ENCODE measurements around the gene CNTNAP2. TPM values are rescaled to one million over a fixed set of nuclear protein-coding genes. Genes with fewer than 3 reads are reported as not detected.

CNTNAP2 gene
- polyA plus RNA-seq, 2 donors, result 0.41 to 0.48 TPM

- H3K4me3 ChIP-seq (ENCODE audit: low read depth in 1 of 2, low read length in 2 of 2), result no peak overlapping the region
- H3K36me3 ChIP-seq (ENCODE audit: control insufficient read depth in 2 of 2, insufficient read depth in 2 of 2, low read length in 1 of 2), result no peaks in the 10 kb centered on the region
- H3K27me3 ChIP-seq (ENCODE audit: control insufficient read depth in 1 of 2, insufficient read depth in 2 of 2, low read length in 2 of 2), result no peaks in the 10 kb centered on the region
- no peak overlapping the region for H3K27ac ChIP-seq (ENCODE audit: low read depth in 2 of 2, low read length in 1 of 2)
- 43 to 55% methylated on average over 1 of the region's 1 CpG for WGBS, 2 donors
- no peaks in the 10 kb centered on the region for H3K4me1 ChIP-seq (ENCODE audit: control insufficient read depth in 2 of 2, insufficient read depth in 2 of 2, low read length in 1 of 2)
- H3K9me3 ChIP-seq (ENCODE audit: control insufficient read depth in 2 of 2, insufficient read depth in 1 of 2, low read depth in 1 of 2, low read length in 1 of 2), result no peaks in the 10 kb centered on the region
Observed at GRCh38 chr7:146722986-146723385, 606.4 kb downstream of the CNTNAP2 start.

- Histone ChIP-seq H3K9me3 (ENCODE audit: control insufficient read depth in 2 of 2, insufficient read depth in 1 of 2, low read depth in 1 of 2, low read length in 1 of 2) (no peaks in the 10 kb centered on the region), H3K36me3 (ENCODE audit: control insufficient read depth in 2 of 2, insufficient read depth in 2 of 2, low read length in 1 of 2) (no peaks in the 10 kb centered on the region), H3K4me3 (ENCODE audit: low read depth in 1 of 2, low read length in 2 of 2) (no peak overlapping the region), H3K27ac (ENCODE audit: low read depth in 2 of 2, low read length in 1 of 2) (no peak overlapping the region), H3K27me3 (ENCODE audit: control insufficient read depth in 1 of 2, insufficient read depth in 2 of 2, low read length in 2 of 2) (no peaks in the 10 kb centered on the region), H3K4me1 (ENCODE audit: control insufficient read depth in 2 of 2, insufficient read depth in 2 of 2, low read length in 1 of 2) (no peaks in the 10 kb centered on the region)
- 63 to 77% methylated on average over 3 of the region's 3 CpGs for WGBS, 2 donors
Observed at GRCh38 chr7:146725520-146725919, 608.9 kb downstream of the CNTNAP2 start.

GRCh38 chr7:146728141-146728540 lies 611.5 kb downstream of the CNTNAP2 start:
- Histone ChIP-seq H3K27ac (ENCODE audit: low read depth in 2 of 2, low read length in 1 of 2) (no peak overlapping the region), H3K4me3 (ENCODE audit: low read depth in 1 of 2, low read length in 2 of 2) (no peak overlapping the region), H3K27me3 (ENCODE audit: control insufficient read depth in 1 of 2, insufficient read depth in 2 of 2, low read length in 2 of 2) (no peaks in the 10 kb centered on the region), H3K4me1 (ENCODE audit: control insufficient read depth in 2 of 2, insufficient read depth in 2 of 2, low read length in 1 of 2) (no peaks in the 10 kb centered on the region), H3K36me3 (ENCODE audit: control insufficient read depth in 2 of 2, insufficient read depth in 2 of 2, low read length in 1 of 2) (no peaks in the 10 kb centered on the region), H3K9me3 (ENCODE audit: control insufficient read depth in 2 of 2, insufficient read depth in 1 of 2, low read depth in 1 of 2, low read length in 1 of 2) (peaks cover 0 to 2% of the 10 kb centered on the region in 2 donors)
- WGBS, 2 donors, result 91 to 94% methylated on average over 5 of the region's 5 CpGs

- 38 to 49% methylated on average over 4 of the region's 4 CpGs for WGBS, 2 donors
- H3K36me3 ChIP-seq (ENCODE audit: control insufficient read depth in 2 of 2, insufficient read depth in 2 of 2, low read length in 1 of 2), result no peaks in the 10 kb centered on the region
- H3K4me3 ChIP-seq (ENCODE audit: low read depth in 1 of 2, low read length in 2 of 2), result no peak overlapping the region
- peaks cover 0 to 2% of the 10 kb centered on the region in 2 donors for H3K9me3 ChIP-seq (ENCODE audit: control insufficient read depth in 2 of 2, insufficient read depth in 1 of 2, low read depth in 1 of 2, low read length in 1 of 2)
- H3K27me3 ChIP-seq (ENCODE audit: control insufficient read depth in 1 of 2, insufficient read depth in 2 of 2, low read length in 2 of 2), result no peaks in the 10 kb centered on the region
- no peaks in the 10 kb centered on the region for H3K4me1 ChIP-seq (ENCODE audit: control insufficient read depth in 2 of 2, insufficient read depth in 2 of 2, low read length in 1 of 2)
- no peak overlapping the region for H3K27ac ChIP-seq (ENCODE audit: low read depth in 2 of 2, low read length in 1 of 2)
Observed at GRCh38 chr7:146728611-146729010, 612.0 kb downstream of the CNTNAP2 start.

- Histone ChIP-seq H3K9me3 (ENCODE audit: control insufficient read depth in 2 of 2, insufficient read depth in 1 of 2, low read depth in 1 of 2, low read length in 1 of 2) (peaks cover 0 to 2% of the 10 kb centered on the region in 2 donors), H3K27me3 (ENCODE audit: control insufficient read depth in 1 of 2, insufficient read depth in 2 of 2, low read length in 2 of 2) (no peaks in the 10 kb centered on the region), H3K27ac (ENCODE audit: low read depth in 2 of 2, low read length in 1 of 2) (no peak overlapping the region), H3K4me1 (ENCODE audit: control insufficient read depth in 2 of 2, insufficient read depth in 2 of 2, low read length in 1 of 2) (no peaks in the 10 kb centered on the region), H3K4me3 (ENCODE audit: low read depth in 1 of 2, low read length in 2 of 2) (no peak overlapping the region), H3K36me3 (ENCODE audit: control insufficient read depth in 2 of 2, insufficient read depth in 2 of 2, low read length in 1 of 2) (no peaks in the 10 kb centered on the region)
- 81 to 82% methylated on average over 4 of the region's 4 CpGs for WGBS, 2 donors
Observed at GRCh38 chr7:146731185-146731584, 614.6 kb downstream of the CNTNAP2 start.

- Histone ChIP-seq H3K9me3 (ENCODE audit: control insufficient read depth in 2 of 2, insufficient read depth in 1 of 2, low read depth in 1 of 2, low read length in 1 of 2) (peaks cover 6 to 7% of the 10 kb centered on the region in 2 donors), H3K36me3 (ENCODE audit: control insufficient read depth in 2 of 2, insufficient read depth in 2 of 2, low read length in 1 of 2) (no peaks in the 10 kb centered on the region), H3K27me3 (ENCODE audit: control insufficient read depth in 1 of 2, insufficient read depth in 2 of 2, low read length in 2 of 2) (no peaks in the 10 kb centered on the region), H3K4me1 (ENCODE audit: control insufficient read depth in 2 of 2, insufficient read depth in 2 of 2, low read length in 1 of 2) (no peaks in the 10 kb centered on the region), H3K27ac (ENCODE audit: low read depth in 2 of 2, low read length in 1 of 2) (no peak overlapping the region), H3K4me3 (ENCODE audit: low read depth in 1 of 2, low read length in 2 of 2) (no peak overlapping the region)
- WGBS, 2 donors, result 52 to 58% methylated on average over 2 of the region's 2 CpGs
Observed at GRCh38 chr7:146735992-146736391, 619.4 kb downstream of the CNTNAP2 start.

GRCh38 chr7:146736446-146737190 lies 620.0 kb downstream of the CNTNAP2 start:
- Histone ChIP-seq H3K9me3 (ENCODE audit: control insufficient read depth in 2 of 2, insufficient read depth in 1 of 2, low read depth in 1 of 2, low read length in 1 of 2) (peaks cover 6 to 9% of the 10 kb centered on the region in 2 donors), H3K27ac (ENCODE audit: low read depth in 2 of 2, low read length in 1 of 2) (no peak overlapping the region), H3K4me3 (ENCODE audit: low read depth in 1 of 2, low read length in 2 of 2) (no peak overlapping the region), H3K4me1 (ENCODE audit: control insufficient read depth in 2 of 2, insufficient read depth in 2 of 2, low read length in 1 of 2) (no peaks in the 10 kb centered on the region), H3K27me3 (ENCODE audit: control insufficient read depth in 1 of 2, insufficient read depth in 2 of 2, low read length in 2 of 2) (no peaks in the 10 kb centered on the region), H3K36me3 (ENCODE audit: control insufficient read depth in 2 of 2, insufficient read depth in 2 of 2, low read length in 1 of 2) (no peaks in the 10 kb centered on the region)
- 68 to 72% methylated on average over 5 of the region's 5 CpGs for WGBS, 2 donors

- Histone ChIP-seq H3K9me3 (ENCODE audit: control insufficient read depth in 2 of 2, insufficient read depth in 1 of 2, low read depth in 1 of 2, low read length in 1 of 2) (peaks cover 6 to 9% of the 10 kb centered on the region in 2 donors), H3K36me3 (ENCODE audit: control insufficient read depth in 2 of 2, insufficient read depth in 2 of 2, low read length in 1 of 2) (no peaks in the 10 kb centered on the region), H3K27me3 (ENCODE audit: control insufficient read depth in 1 of 2, insufficient read depth in 2 of 2, low read length in 2 of 2) (no peaks in the 10 kb centered on the region), H3K4me1 (ENCODE audit: control insufficient read depth in 2 of 2, insufficient read depth in 2 of 2, low read length in 1 of 2) (no peaks in the 10 kb centered on the region), H3K27ac (ENCODE audit: low read depth in 2 of 2, low read length in 1 of 2) (no peak overlapping the region), H3K4me3 (ENCODE audit: low read depth in 1 of 2, low read length in 2 of 2) (no peak overlapping the region)
- 94 to 95% methylated on average over 1 of the region's 1 CpG for WGBS, 2 donors
Observed at GRCh38 chr7:146740039-146740438, 623.4 kb downstream of the CNTNAP2 start.

- peaks cover 6 to 9% of the 10 kb centered on the region in 2 donors for H3K9me3 ChIP-seq (ENCODE audit: control insufficient read depth in 2 of 2, insufficient read depth in 1 of 2, low read depth in 1 of 2, low read length in 1 of 2)
- H3K27ac ChIP-seq (ENCODE audit: low read depth in 2 of 2, low read length in 1 of 2), result no peak overlapping the region
- H3K4me1 ChIP-seq (ENCODE audit: control insufficient read depth in 2 of 2, insufficient read depth in 2 of 2, low read length in 1 of 2), result no peaks in the 10 kb centered on the region
- no peak overlapping the region for H3K4me3 ChIP-seq (ENCODE audit: low read depth in 1 of 2, low read length in 2 of 2)
- no peaks in the 10 kb centered on the region for H3K27me3 ChIP-seq (ENCODE audit: control insufficient read depth in 1 of 2, insufficient read depth in 2 of 2, low read length in 2 of 2)
- no peaks in the 10 kb centered on the region for H3K36me3 ChIP-seq (ENCODE audit: control insufficient read depth in 2 of 2, insufficient read depth in 2 of 2, low read length in 1 of 2)
Observed at GRCh38 chr7:146741911-146742310, 625.3 kb downstream of the CNTNAP2 start.

- H3K4me3 ChIP-seq (ENCODE audit: low read depth in 1 of 2, low read length in 2 of 2), result no peak overlapping the region
- no peaks in the 10 kb centered on the region for H3K4me1 ChIP-seq (ENCODE audit: control insufficient read depth in 2 of 2, insufficient read depth in 2 of 2, low read length in 1 of 2)
- no peaks in the 10 kb centered on the region for H3K36me3 ChIP-seq (ENCODE audit: control insufficient read depth in 2 of 2, insufficient read depth in 2 of 2, low read length in 1 of 2)
- WGBS, 2 donors, result 46 to 50% methylated on average over 1 of the region's 1 CpG
- no peaks in the 10 kb centered on the region for H3K9me3 ChIP-seq (ENCODE audit: control insufficient read depth in 2 of 2, insufficient read depth in 1 of 2, low read depth in 1 of 2, low read length in 1 of 2)
- H3K27ac ChIP-seq (ENCODE audit: low read depth in 2 of 2, low read length in 1 of 2), result no peak overlapping the region
- no peaks in the 10 kb centered on the region for H3K27me3 ChIP-seq (ENCODE audit: control insufficient read depth in 1 of 2, insufficient read depth in 2 of 2, low read length in 2 of 2)
Observed at GRCh38 chr7:146754385-146754784, 637.8 kb downstream of the CNTNAP2 start.
